HEK293T (cell line): Measurements from ENCODE around the gene TFR2.
"Not testable (repeated sequence)": the region's sequence is repeated elsewhere in the genome, so short reads cannot be mapped to it uniquely, and the experiment has no call there.

Experiments
- CTCF ChIA-PET: fragments of 350-600 bp; formaldehyde crosslinking; extraction: SDS; loops from one replicate; lab custom pipeline; 2021; ENCODE audit warnings: antibody characterized with exemption, inconsistent platforms; lab: Yijun Ruan, JAX
- POLR2A ChIA-PET: fragments of 350-600 bp; formaldehyde crosslinking; extraction: SDS; loops from one replicate; lab custom pipeline; 2020; ENCODE audit warnings: antibody characterized with exemption, inconsistent platforms; lab: Yijun Ruan, JAX
- DNase-seq: peaks from one replicate; pipeline ENCODE4 v3.0.0; 2012; ENCODE audit warnings: mixed read lengths; ENCODE audit errors: extremely low spot score
- ARNT ChIP-seq: fragments of 450-650 bp; IDR thresholded peaks from 2 replicates; pipeline ENCODE4 v1.6.1; 2017; ENCODE audit warnings: mild to moderate bottlenecking
- BHLHE40 ChIP-seq: fragments of 450-650 bp; IDR thresholded peaks from 2 replicates; pipeline ENCODE4 v1.6.1; 2016; ENCODE audit warnings: mild to moderate bottlenecking, moderate library complexity, borderline replicate concordance
- CTBP1 ChIP-seq: fragments of 450-650 bp; IDR thresholded peaks from 2 replicates; pipeline ENCODE4 v1.6.1; 2016; ENCODE audit warnings: borderline replicate concordance
- ELF4 ChIP-seq: fragments of 450-650 bp; IDR thresholded peaks from 2 replicates; pipeline ENCODE4 v1.6.1; 2017; ENCODE audit warnings: antibody characterized with exemption
- FOXA1 ChIP-seq: fragments of 450-650 bp; IDR thresholded peaks from 2 replicates; pipeline ENCODE4 v1.6.1; 2016; ENCODE audit warnings: mild to moderate bottlenecking
- FOXK2 ChIP-seq: fragments of 450-650 bp; IDR thresholded peaks from 2 replicates; pipeline ENCODE4 v1.6.1; 2016; ENCODE audit warnings: mild to moderate bottlenecking
- FOXM1 ChIP-seq: fragments of 450-650 bp; IDR thresholded peaks from 2 replicates; pipeline ENCODE4 v1.6.1; 2017; ENCODE audit warnings: mild to moderate bottlenecking, borderline replicate concordance
- HDGF ChIP-seq: fragments of 450-650 bp; IDR thresholded peaks from 2 replicates; pipeline ENCODE4 v1.6.1; 2017; ENCODE audit warnings: antibody characterized with exemption, borderline replicate concordance
- L3MBTL2 ChIP-seq: fragments of 450-650 bp; conservative IDR thresholded peaks from 2 replicates; pipeline ENCODE4 v1.6.1; 2016; ENCODE audit warnings: mild to moderate bottlenecking
- LEF1 ChIP-seq: fragments of 450-650 bp; IDR thresholded peaks from 2 replicates; pipeline ENCODE4 v1.6.1; 2017; ENCODE audit warnings: mild to moderate bottlenecking, borderline replicate concordance
- NFRKB ChIP-seq: fragments of 450-650 bp; IDR thresholded peaks from 2 replicates; pipeline ENCODE4 v1.6.1; 2016; ENCODE audit warnings: mild to moderate bottlenecking, moderate library complexity
- PKNOX1 ChIP-seq: fragments of 450-650 bp; IDR thresholded peaks from 2 replicates; pipeline ENCODE4 v1.6.1; 2016
- SP1 ChIP-seq: fragments of 450-650 bp; IDR thresholded peaks from 2 replicates; pipeline ENCODE4 v1.6.1; 2017
- SUZ12 ChIP-seq: fragments of 450-650 bp; IDR thresholded peaks from 2 replicates; pipeline ENCODE4 v1.6.1; 2016; ENCODE audit warnings: mild to moderate bottlenecking
- TARDBP ChIP-seq: fragments of 450-650 bp; IDR thresholded peaks from 2 replicates; pipeline ENCODE4 v1.6.1; 2016
- ZNF384 ChIP-seq: fragments of 450-650 bp; IDR thresholded peaks from 2 replicates; pipeline ENCODE4 v1.6.1; 2016

TFR2 gene

GRCh38 chr7:100673942-100674410 lies 32.6 kb upstream of the TFR2 start:
- ChIA-PET CTCF (no interaction called here), POLR2A (interaction anchor here (0.9 to 1.5 kb wide), 3 partner anchors 9 to 179 kb away, joined by 3 to 4 read pairs (median 4); partner anchors contain the start of genes FBXO24, LRCH4 and SLC12A9)
- TF ChIP-seq L3MBTL2, result no peak
- TF ChIP-seq ELF4, result no peak
- no peak for TF ChIP-seq BHLHE40
- no peak for TF ChIP-seq ZNF384
- no peak for TF ChIP-seq NFRKB
- no peak for TF ChIP-seq LEF1
- TF ChIP-seq FOXA1, result no peak
- TF ChIP-seq CTBP1, result no peak
- no peak for TF ChIP-seq SP1
- TF ChIP-seq FOXK2, result no peak
- TF ChIP-seq PKNOX1, result no peak
- no peak for DNase-seq

- CTCF ChIA-PET, result interaction anchor here (0.5 to 0.6 kb wide), 2 partner anchors 30 to 191 kb away, joined by 3 read pairs; no protein-coding TSS in a partner anchor
- POLR2A ChIA-PET, result interaction anchor here (0.6 to 1.3 kb wide), 9 partner anchors 9 to 153 kb away, joined by 3 to 4 read pairs (median 3); partner anchors contain the start of genes FBXO24, LRCH4, MOSPD3 and POP7
Measured at GRCh38 chr7:100673302-100673941, 32.1 kb upstream of the TFR2 start, which contains the start of gene GNB2. TSS of gene GNB2 (plus strand) at chr7:100673740. CDS start at chr7:100676266, 2,526 bp downstream.

GRCh38 chr7:100671353-100672327 lies 30.3 kb upstream of the TFR2 start:
- TF ChIP-seq ELF4 (no peak), BHLHE40 (no peak), ARNT (no peak), HDGF (no peak), FOXA1 (no peak), CTBP1 (no peak), FOXK2 (no peak), NFRKB (no peak), PKNOX1 (no peak), SUZ12 (no peak), TARDBP (no peak), FOXM1 (no peak), ZNF384 (no peak), SP1 (no peak), L3MBTL2 (no peak), LEF1 (no peak)
- POLR2A ChIA-PET, result interaction anchor here (0.8 kb wide), 1 partner anchor 59 kb away, joined by 3 read pairs; the partner anchor contains the start of gene MOSPD3
- no peak for DNase-seq
- CTCF ChIA-PET, result no interaction called here

More at GRCh38 chr7:100673302-100673941, 32.1 kb upstream of the TFR2 start, which contains the start of gene GNB2:
- no peak for TF ChIP-seq TARDBP
- TF ChIP-seq ARNT, result peak; percentile 60; the same call in 1 of the 2 replicates
- 0 out of 2 replicates have a peak, but pooled peaks have one; percentile 38 for TF ChIP-seq SP1
- peak; percentile 33; the same call in 1 of the 2 replicates for TF ChIP-seq CTBP1
- no peak for TF ChIP-seq NFRKB
- TF ChIP-seq BHLHE40, result peak; percentile 88
- TF ChIP-seq HDGF, result peak; percentile 89; the same call in 1 of the 2 replicates
- TF ChIP-seq FOXM1, result peak; percentile 52; the same call in 1 of the 2 replicates
- TF ChIP-seq L3MBTL2, result peak; percentile 62
- no peak for TF ChIP-seq ZNF384
- no peak for TF ChIP-seq FOXK2
- DNase-seq, result peak; percentile 98

GRCh38 chr7:100670074-100670473 lies 28.7 kb upstream of the TFR2 start:
- CTCF ChIA-PET, result interaction anchor here (0.7 kb wide), 1 partner anchor 21 kb away, joined by 3 read pairs; no protein-coding TSS in a partner anchor
- POLR2A ChIA-PET, result interaction anchor here (0.9 kb wide), 1 partner anchor 36 kb away, joined by 3 read pairs; the partner anchor contains the start of gene POP7
- DNase-seq, result no peak
- TF ChIP-seq LEF1 (no peak), FOXM1 (no peak), HDGF (no peak), L3MBTL2 (no peak), ZNF384 (no peak), SUZ12 (no peak), SP1 (no peak), BHLHE40 (no peak), ARNT (no peak)

GRCh38 chr7:100669106-100669505 lies 27.8 kb upstream of the TFR2 start:
- DNase-seq, CTCF ChIA-PET, POLR2A ChIA-PET: not testable (repeated sequence)
